ENCODE results near the gene CPD.

GRCh38 chr17:30426292-30426691, 47.6 kb downstream of the CPD start:
- TF ChIP-seq CTCF (IDR thresholded peaks at IDR 0.05; ENCODE audit: low read depth, low read length, missing input control), result no peak
- no peak for TF ChIP-seq TAF1 (conservative IDR thresholded peaks at IDR 0.05)
- TF ChIP-seq NR2F2 (IDR thresholded peaks at IDR 0.05), result no peak
- no peak for TF ChIP-seq RAD21 (IDR thresholded peaks at IDR 0.05)
- TF ChIP-seq EGR1 (IDR thresholded peaks at IDR 0.05; ENCODE audit: low read depth in 2 of 2), result no peak
- no peak for TF ChIP-seq MAX (IDR thresholded peaks at IDR 0.05)
- TF ChIP-seq GABPA (IDR thresholded peaks at IDR 0.05 in 1 of 2, conservative IDR thresholded peaks at IDR 0.05 in 1 of 2), result no peak
